HCT116 (cell line): Measurements from ENCODE around the gene ACBD5. TPM values are rescaled to one million over a fixed set of nuclear protein-coding genes. Genes with fewer than 3 reads are reported as not detected.

Source experiments
- ATAC-seq: fragments of 200-7000 bp; cut with Tn5 transposase; 2 replicates; pipeline ENCODE4 v1.9.1; 2020; ENCODE audit warnings: mild to moderate bottlenecking, moderate library complexity
- BruUV-seq: library from RNA; stranded (reverse); fragments of 400-500 nt; replicated peaks from 2 replicates; lab custom pipeline; 2021; lab: Mats Ljungman, UMichigan
- CTCF ChIA-PET: fragments of 300-600 bp; sonication (Branson Sonifier 250); formaldehyde crosslinking; loops from one replicate; lab custom pipeline; 2021; ENCODE audit warnings: antibody characterized with exemption; lab: Charles Lee
- POLR2A ChIA-PET: fragments of 300-600, 350-600 bp; sonication (Branson Sonifier 250); formaldehyde crosslinking; loops from one replicate; lab custom pipeline; 2021; ENCODE audit warnings: antibody characterized with exemption; lab: Charles Lee
- RAD21 ChIA-PET, 2 experiments: fragments of 300-600 bp; sonication (Branson Sonifier 250); formaldehyde crosslinking; loops; one replicate each; lab custom pipeline; 2023; ENCODE audit warnings: low total read pairs in 2 of 2; ENCODE audit not compliant: uncharacterized antibody in 2 of 2, unreplicated experiment in 2 of 2, low non-redundant PET in 1 of 2; lab: Charles Lee
- DNase-seq: peaks from one replicate; pipeline ENCODE4 v3.0.0-alpha.2; 2010; ENCODE audit warnings: low read depth, low spot score
- H2AFZ ChIP-seq: fragments of 200-600 bp; shearing (Covaris generic), sonication (generic); 2 replicates; pipeline ENCODE4 v1.6.1; 2017; ENCODE audit warnings: low read depth, mixed run types, mixed read lengths, antibody characterized with exemption, low read length; ENCODE audit not compliant: poor library complexity, severe bottlenecking
- H3K27ac ChIP-seq: 2 replicates; pipeline ENCODE4 v1.5.1; 2012; ENCODE audit warnings: low read depth, low read length
- H3K27me3 ChIP-seq: fragments of 200-600 bp; sonication (generic); 2 replicates; pipeline ENCODE4 v1.6.1; 2016; ENCODE audit warnings: mixed run types, low read length, mixed read lengths; ENCODE audit not compliant: insufficient read depth
- H3K36me3 ChIP-seq, 2 experiments: fragments of 200-500 bp in 1 of 2; fragments of 200-600 bp in 1 of 2; sonication (Bioruptor generic) in 1 of 2; sonication (generic) in 1 of 2; 2 replicates each; pipeline versions ENCODE4 v1.5.1 to v1.6.1; 2014 to 2016; ENCODE audit warnings: low read length in 2 of 2, inconsistent platforms in 1 of 2, mixed read lengths in 1 of 2, mixed run types in 1 of 2; ENCODE audit not compliant: insufficient read depth in 2 of 2, control insufficient read depth in 1 of 2
- H3K4me1 ChIP-seq, 2 experiments: fragments of 200-600 bp in 1 of 2; sonication (generic) in 1 of 2; 2 replicates each; pipeline versions ENCODE4 v1.5.1 to v1.6.1; 2012 to 2017; ENCODE audit warnings: low read length in 2 of 2, inconsistent platforms in 1 of 2, mild to moderate bottlenecking in 1 of 2, mixed read lengths in 1 of 2, mixed run types in 1 of 2, moderate library complexity in 1 of 2; ENCODE audit not compliant: insufficient read depth in 2 of 2, control insufficient read depth in 1 of 2
- H3K4me2 ChIP-seq: fragments of 200-600 bp; sonication (generic); 2 replicates; pipeline ENCODE4 v1.6.1; 2017; ENCODE audit warnings: mixed run types, low read length, mixed read lengths
- H3K4me3 ChIP-seq, 2 experiments: fragments of 200-600 bp in 1 of 2; sonication (generic) in 1 of 2; replicated peaks in 1 of 2; 2 replicates each; pipeline ENCODE4 v1.5.1; 2011 to 2016; ENCODE audit warnings: low read length in 2 of 2, control low read depth in 1 of 2, low read depth in 1 of 2, mild to moderate bottlenecking in 1 of 2, mixed read lengths in 1 of 2, mixed run types in 1 of 2
- H3K79me2 ChIP-seq: fragments of 200-600 bp; sonication (generic); 2 replicates; pipeline ENCODE4 v1.6.1; 2017; ENCODE audit warnings: mild to moderate bottlenecking, mixed run types, low read length, moderate library complexity, mixed read lengths; ENCODE audit not compliant: insufficient read depth
- H3K9ac ChIP-seq: fragments of 200-600 bp; sonication (generic); 2 replicates; pipeline ENCODE4 v1.6.1; 2016; ENCODE audit warnings: low read length, mixed read lengths
- H3K9me2 ChIP-seq: fragments of 200-600 bp; sonication (generic), shearing (Covaris generic); 2 replicates; pipeline ENCODE4 v1.6.1; 2017; ENCODE audit warnings: mixed run types, mild to moderate bottlenecking, moderate library complexity; ENCODE audit not compliant: insufficient read depth
- H3K9me3 ChIP-seq, 2 experiments: fragments of 200-500 bp in 1 of 2; fragments of 200-600 bp in 1 of 2; sonication (Bioruptor generic) in 1 of 2; sonication (generic) in 1 of 2; 2 replicates each; pipeline ENCODE4 v1.6.1; 2014 to 2017; ENCODE audit warnings: low read length in 2 of 2, mixed read lengths in 2 of 2, inconsistent platforms in 1 of 2, low read depth in 1 of 2, mild to moderate bottlenecking in 1 of 2, mixed run types in 1 of 2, moderate library complexity in 1 of 2; ENCODE audit not compliant: control insufficient read depth in 1 of 2, insufficient read depth in 1 of 2
- H4K20me1 ChIP-seq: fragments of 200-600 bp; sonication (generic), shearing (Covaris generic); 2 replicates; pipeline ENCODE4 v1.6.1; 2017; ENCODE audit warnings: mixed run types, mild to moderate bottlenecking, moderate library complexity; ENCODE audit not compliant: insufficient read depth
- CBX3 ChIP-seq: IDR thresholded peaks from 2 replicates; pipeline ENCODE4 v1.6.1; 2012; ENCODE audit warnings: low read depth
- ELF1 ChIP-seq: IDR thresholded peaks from 2 replicates; pipeline ENCODE4 v1.6.1; 2012; ENCODE audit warnings: low read depth, borderline replicate concordance
- EZH2 ChIP-seq: fragments of 200-600 bp; sonication (generic); IDR thresholded peaks from 2 replicates; pipeline ENCODE4 v1.6.1; 2017; ENCODE audit warnings: antibody characterized with exemption, mixed run types
- EZH2phosphoT487 ChIP-seq: fragments of 200-600 bp; IDR thresholded peaks from 2 replicates; pipeline ENCODE4 v1.6.1; 2018; ENCODE audit warnings: antibody characterized with exemption, borderline replicate concordance
- POLR2AphosphoS5 ChIP-seq: IDR thresholded peaks from 2 replicates; pipeline ENCODE4 v1.6.1; 2011; ENCODE audit warnings: mild to moderate bottlenecking, low read depth, low read length, moderate library complexity
- TCF7L2 ChIP-seq: IDR thresholded peaks from 2 replicates; pipeline ENCODE4 v1.7.0; 2011; ENCODE audit warnings: borderline replicate concordance, inconsistent platforms; ENCODE audit not compliant: insufficient read depth, insufficient read length; ENCODE audit errors: extremely low read depth
- YY1 ChIP-seq: IDR thresholded peaks from 2 replicates; pipeline ENCODE4 v1.6.1; 2011; ENCODE audit warnings: low read length, low read depth, moderate library complexity, mild to moderate bottlenecking; ENCODE audit not compliant: insufficient replicate concordance; ENCODE audit errors: extremely low read depth
- ZBTB33 ChIP-seq: IDR thresholded peaks from 2 replicates; pipeline ENCODE4 v1.6.1; 2011; ENCODE audit warnings: mild to moderate bottlenecking, low read length, moderate library complexity; ENCODE audit not compliant: insufficient replicate concordance; ENCODE audit errors: extremely low read depth
- ZFX ChIP-seq: fragments of 450-650 bp; IDR thresholded peaks from 2 replicates; pipeline ENCODE4 v1.6.1; 2017
- ZNF274 ChIP-seq: fragments of 200-500 bp; sonication (Bioruptor generic); IDR thresholded peaks from 2 replicates; pipeline ENCODE4 v1.6.1; 2014; ENCODE audit warnings: mild to moderate bottlenecking, low read depth, low read length, inconsistent platforms
- intact Hi-C: fragments of 100-400 bp; cut with micrococcal nuclease; formaldehyde crosslinking; loops from 2 replicates; pipeline ENCODE4 v1.10.0; 2022
- total RNA-seq: library from RNA; stranded (reverse); gene quantifications from one replicate; pipeline ENCODE4 v1.2.1, GENCODE V29; 2021; ENCODE audit not compliant: unreplicated experiment

ACBD5 gene
- total RNA-seq, 1 experiment from 2014 or later = 19.5 TPM

- ChIA-PET CTCF (no interaction called here), POLR2A (no interaction called here), RAD21 (no interaction called here)
- Histone ChIP-seq H3K4me1 (peaks cover 3 to 33% of the 10 kb centered on the region in 2 experiments; a peak in 3 of 4 replicates), H3K36me3 (no peaks in the 10 kb centered on the region), H3K4me3 (no peak overlapping the region), H3K9me3 (no peaks in the 10 kb centered on the region), H3K79me2 (peaks cover 5% of the 10 kb centered on the region; the same call in 1 of the 2 replicates), H3K4me2 (no peak overlapping the region), H3K27me3 (no peaks in the 10 kb centered on the region), H2AFZ (no peak overlapping the region), H3K9ac (no peak overlapping the region), H4K20me1 (no peaks in the 10 kb centered on the region), H3K27ac (no peak overlapping the region), H3K9me2 (no peaks in the 10 kb centered on the region)
- TF ChIP-seq CBX3 = no peak
- no peak for TF ChIP-seq TCF7L2
- no peak for TF ChIP-seq POLR2AphosphoS5
- TF ChIP-seq EZH2 = no peak
- TF ChIP-seq ZBTB33 = no peak
- TF ChIP-seq YY1 = no peak
- TF ChIP-seq ZFX = no peak
- no peak for TF ChIP-seq ELF1
- TF ChIP-seq EZH2phosphoT487 = no peak
- no peak for TF ChIP-seq ZNF274
- intact Hi-C loops = no loop called here
- ATAC-seq (no peak), DNase-seq (no peak)
- no TSS peak for BruUV-seq
Measured at GRCh38 chr10:27245836-27246235, 5.2 kb upstream of the ACBD5 start.
